CD14-positive monocyte (primary cell): Measurements from ENCODE around the gene REEP3. TPM values are rescaled to one million over a fixed set of nuclear protein-coding genes. Genes with fewer than 3 reads are reported as not detected.
A peak's percentile ranks its signal among the peaks of the same experiment; 100 is the strongest.

Source experiments
- DNase-seq, 3 donors: peaks; one replicate each; pipeline ENCODE4 v3.0.0-alpha.2; 2011 to 2022
- H2AFZ ChIP-seq: 2 replicates; pipeline ENCODE4 v1.6.0; 2012; ENCODE audit warnings: mild to moderate bottlenecking, low read depth, low read length, inconsistent platforms; ENCODE audit not compliant: insufficient read depth, poor library complexity, severe bottlenecking
- H3K27ac ChIP-seq, 2 donors: 1 replicate in 1 of 2; 2 replicates in 1 of 2; pipeline ENCODE4 v1.5.1; 2012 to 2013; ENCODE audit warnings: low read length in 2 of 2, control low read depth in 1 of 2, inconsistent platforms in 1 of 2, low read depth in 1 of 2, mild to moderate bottlenecking in 1 of 2
- H3K27me3 ChIP-seq, 2 donors: one replicate each; pipeline versions ENCODE4 v1.6.0 to v1.6.1; 2011 to 2013; ENCODE audit warnings: low read length in 2 of 2; ENCODE audit not compliant: control insufficient read depth in 2 of 2, insufficient read depth in 2 of 2
- H3K36me3 ChIP-seq, 2 donors: replicated peaks in 1 of 2; 1 replicate in 1 of 2; 2 replicates in 1 of 2; pipeline versions ENCODE4 v1.5.1 to v1.6.1; 2012 to 2013; ENCODE audit warnings: low read length in 2 of 2, control low read depth in 1 of 2, inconsistent platforms in 1 of 2, mild to moderate bottlenecking in 1 of 2; ENCODE audit not compliant: insufficient read depth in 2 of 2, control insufficient read depth in 1 of 2
- H3K4me1 ChIP-seq, 2 donors: 1 replicate in 1 of 2; 2 replicates in 1 of 2; pipeline versions ENCODE4 v1.5.1 to v1.6.1; 2012 to 2013; ENCODE audit warnings: low read length in 2 of 2, control low read depth in 1 of 2, inconsistent platforms in 1 of 2, mild to moderate bottlenecking in 1 of 2, moderate library complexity in 1 of 2; ENCODE audit not compliant: insufficient read depth in 2 of 2, control insufficient read depth in 1 of 2
- H3K4me2 ChIP-seq: replicated peaks from 2 replicates; pipeline ENCODE3; 2012; ENCODE audit warnings: low read length, moderate library complexity, mild to moderate bottlenecking; ENCODE audit not compliant: poor library complexity, severe bottlenecking; ENCODE audit errors: extremely low read depth
- H3K4me3 ChIP-seq, 3 experiments: fragments of 200-600 bp in 1 of 3; sonication (generic) in 1 of 3; replicated peaks in 1 of 3; 1 replicate in 2 of 3; 2 replicates in 1 of 3; pipeline ENCODE4 v1.5.1; 2011 to 2013; ENCODE audit warnings: low read length in 3 of 3, mild to moderate bottlenecking in 3 of 3, control low read depth in 2 of 3, low read depth in 2 of 3, inconsistent platforms in 1 of 3, moderate library complexity in 1 of 3
- H3K79me2 ChIP-seq: 2 replicates; pipeline ENCODE4 v1.6.0; 2012; ENCODE audit warnings: mild to moderate bottlenecking, control low read depth, inconsistent platforms, low read length, moderate library complexity; ENCODE audit not compliant: insufficient read depth
- H3K9ac ChIP-seq: 2 replicates; pipeline ENCODE4 v1.6.0; 2017; ENCODE audit warnings: low read length, mild to moderate bottlenecking; ENCODE audit not compliant: insufficient read depth, poor library complexity, severe bottlenecking
- H3K9me3 ChIP-seq, 2 donors: replicated peaks in 1 of 2; 1 replicate in 1 of 2; 2 replicates in 1 of 2; pipeline versions ENCODE4 v1.5.1 to v1.6.1; 2012 to 2013; ENCODE audit warnings: low read length in 2 of 2, control low read depth in 1 of 2; ENCODE audit not compliant: control insufficient read depth in 1 of 2, insufficient read depth in 1 of 2
- H4K20me1 ChIP-seq: 2 replicates; pipeline ENCODE4 v1.6.0; 2012; ENCODE audit warnings: mild to moderate bottlenecking, low read length, control low read depth, moderate library complexity; ENCODE audit not compliant: insufficient read depth
- H3K27ac Mint-ChIP-seq, 7 donors: one replicate each; pipeline ENCODE4 v1.8.0; 2020; ENCODE audit warnings: mild to moderate bottlenecking in 7 of 7, mixed read lengths in 7 of 7, moderate library complexity in 6 of 7, inconsistent platforms in 2 of 7
- H3K27me3 Mint-ChIP-seq, 3 donors: one replicate each; pipeline ENCODE4 v1.8.0; 2021 to 2022; ENCODE audit warnings: low read depth in 3 of 3, mild to moderate bottlenecking in 3 of 3, mixed read lengths in 3 of 3, moderate library complexity in 3 of 3, inconsistent platforms in 1 of 3
- H3K36me3 Mint-ChIP-seq, 2 donors: one replicate each; pipeline ENCODE4 v1.8.0; 2020; ENCODE audit warnings: mixed read lengths in 2 of 2, inconsistent platforms in 1 of 2, mild to moderate bottlenecking in 1 of 2
- H3K4me1 Mint-ChIP-seq: one replicate; pipeline ENCODE4 v1.8.0; 2020; ENCODE audit warnings: mild to moderate bottlenecking, mixed read lengths
- H3K4me3 Mint-ChIP-seq, 2 donors: one replicate each; pipeline ENCODE4 v1.8.0; 2020; ENCODE audit warnings: mild to moderate bottlenecking in 2 of 2, mixed read lengths in 2 of 2, moderate library complexity in 1 of 2
- H3K9me3 Mint-ChIP-seq, 7 donors: one replicate each; pipeline ENCODE4 v1.8.0; 2020 to 2022; ENCODE audit warnings: mixed read lengths in 7 of 7, mild to moderate bottlenecking in 6 of 7, moderate library complexity in 6 of 7, inconsistent platforms in 2 of 7
- WGBS: methylation state at CpG from one replicate; pipeline ENCODE4 v1.1.5; 2013; ENCODE audit warnings: missing lambda C conversion rate; ENCODE audit not compliant: insufficient coverage; 5-methylcytosine and 5-hydroxymethylcytosine counted together
- intact Hi-C, 2 donors: fragments of 100-400 bp; cut with micrococcal nuclease; formaldehyde crosslinking; loops; one replicate each; pipeline versions ENCODE4 v1.15.0 to v1.15.1; 2023
- polyA plus RNA-seq, 3 donors: library from polyadenylated mRNA; depleted of rRNA in 1 of 3; unstranded in 2 of 3; stranded (reverse) in 1 of 3; fragments of 300-500 nt in 2 of 3; fragments of >200 nt in 1 of 3; fragmentation: Illumina TruSeq in 2 of 3; gene quantifications; 1 replicate in 2 of 3; 2 replicates in 1 of 3; pipeline ENCODE4 v1.2.3, GENCODE V29; 2012 to 2021
- TF ChIP-seq, protein P1 (sequence below): fragments of 200-600 bp; IDR thresholded peaks from one replicate; pipeline ENCODE4 v1.8.0; 2022; ENCODE audit warnings: antibody characterized with exemption, mild to moderate bottlenecking

REEP3 gene
- polyA plus RNA-seq, 3 donors: 9.1 to 17.7 (median 17.7) TPM

DNA sequence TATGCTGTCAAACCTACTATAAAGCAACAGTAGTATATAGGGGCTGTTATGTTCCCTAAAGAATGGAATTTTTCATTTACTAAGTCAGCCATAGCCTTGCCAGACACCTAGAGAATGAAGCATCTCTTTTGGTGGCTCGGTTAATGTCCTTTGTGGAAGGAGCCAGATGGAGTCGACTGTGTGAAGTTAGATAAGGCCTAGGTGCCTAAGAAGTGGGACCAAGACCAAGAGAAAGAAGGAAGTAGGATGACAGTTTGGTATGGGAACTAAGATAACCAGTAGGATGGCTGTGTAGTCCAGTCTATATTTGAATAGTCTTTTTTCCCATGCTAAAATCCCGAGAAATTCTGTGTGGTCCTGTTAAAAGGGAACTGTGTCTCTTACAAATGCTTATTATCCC is 62.2 kb downstream of the REEP3 start:
- Histone ChIP-seq H3K4me2 (no peak overlapping the region), H3K4me3 (no peak overlapping the region), H2AFZ (no peak overlapping the region), H3K4me1 (no peaks in the 10 kb centered on the region), H3K9ac (no peak overlapping the region), H3K27ac (no peak overlapping the region), H3K9me3 (no peaks in the 10 kb centered on the region), H4K20me1 (peaks cover 11% of the 10 kb centered on the region), H3K36me3 (no peaks in the 10 kb centered on the region), H3K79me2 (peaks cover 5% of the 10 kb centered on the region), H3K27me3 (no peaks in the 10 kb centered on the region)
- WGBS: 33% methylated on average over 1 of the region's 3 CpGs
- intact Hi-C loops: no loop called here
- Mint-ChIP-seq H3K4me1 (no peaks in the 10 kb centered on the region), H3K27ac (peak overlapping the region in 2 of 7 donors; percentile 70 to 72), H3K4me3 (no peak overlapping the region), H3K9me3 (no peaks in the 10 kb centered on the region), H3K27me3 (no peaks in the 10 kb centered on the region), H3K36me3 (peaks cover 6 to 14% of the 10 kb centered on the region in 2 donors)
- TF ChIP-seq, protein P1, sequence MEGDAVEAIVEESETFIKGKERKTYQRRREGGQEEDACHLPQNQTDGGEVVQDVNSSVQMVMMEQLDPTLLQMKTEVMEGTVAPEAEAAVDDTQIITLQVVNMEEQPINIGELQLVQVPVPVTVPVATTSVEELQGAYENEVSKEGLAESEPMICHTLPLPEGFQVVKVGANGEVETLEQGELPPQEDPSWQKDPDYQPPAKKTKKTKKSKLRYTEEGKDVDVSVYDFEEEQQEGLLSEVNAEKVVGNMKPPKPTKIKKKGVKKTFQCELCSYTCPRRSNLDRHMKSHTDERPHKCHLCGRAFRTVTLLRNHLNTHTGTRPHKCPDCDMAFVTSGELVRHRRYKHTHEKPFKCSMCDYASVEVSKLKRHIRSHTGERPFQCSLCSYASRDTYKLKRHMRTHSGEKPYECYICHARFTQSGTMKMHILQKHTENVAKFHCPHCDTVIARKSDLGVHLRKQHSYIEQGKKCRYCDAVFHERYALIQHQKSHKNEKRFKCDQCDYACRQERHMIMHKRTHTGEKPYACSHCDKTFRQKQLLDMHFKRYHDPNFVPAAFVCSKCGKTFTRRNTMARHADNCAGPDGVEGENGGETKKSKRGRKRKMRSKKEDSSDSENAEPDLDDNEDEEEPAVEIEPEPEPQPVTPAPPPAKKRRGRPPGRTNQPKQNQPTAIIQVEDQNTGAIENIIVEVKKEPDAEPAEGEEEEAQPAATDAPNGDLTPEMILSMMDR: no peak
- no peak for DNase-seq

DNA sequence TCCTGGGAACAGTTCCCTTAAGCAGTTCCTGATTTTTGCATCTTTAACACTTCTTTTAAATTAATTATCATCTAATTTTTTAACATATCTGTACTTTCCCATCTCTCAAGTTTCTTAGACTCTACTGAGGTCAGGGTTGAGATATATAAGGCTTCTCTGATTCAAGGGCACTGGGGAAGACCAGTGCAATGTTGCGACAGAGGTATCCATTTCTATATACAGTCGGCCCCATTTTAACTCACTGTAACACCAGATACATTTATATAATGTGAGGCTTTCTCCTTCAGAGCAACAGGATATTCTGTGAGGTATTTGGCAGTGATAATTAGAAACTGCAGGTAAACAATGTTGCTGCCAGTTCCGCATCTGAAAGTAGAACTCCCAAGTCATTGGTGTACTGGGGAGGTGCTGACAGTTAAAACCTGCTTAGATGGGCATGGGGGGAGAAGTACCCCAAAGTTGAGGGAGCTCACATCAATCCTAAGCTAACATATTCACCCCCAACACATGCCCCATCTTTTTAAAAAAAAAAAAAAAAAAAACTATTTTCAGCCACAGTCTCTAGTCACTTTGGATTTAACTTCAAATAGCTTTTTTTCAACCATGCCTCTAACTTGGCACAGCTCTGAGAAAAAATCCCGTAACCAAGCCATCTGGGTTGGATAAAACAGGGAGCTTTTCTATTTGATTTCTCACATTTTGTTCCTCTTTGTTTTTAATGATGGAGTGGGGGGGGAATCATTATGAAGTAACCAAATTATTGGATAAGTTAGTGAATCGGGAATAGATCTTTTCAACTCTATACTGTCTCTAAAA is 62.9 kb downstream of the REEP3 start:
- Histone ChIP-seq H3K4me2 (no peak overlapping the region), H4K20me1 (peaks cover 11% of the 10 kb centered on the region), H3K36me3 (no peaks in the 10 kb centered on the region), H3K27ac (no peak overlapping the region), H2AFZ (no peak overlapping the region), H3K9me3 (no peaks in the 10 kb centered on the region), H3K27me3 (no peaks in the 10 kb centered on the region), H3K9ac (no peak overlapping the region), H3K79me2 (peaks cover 5% of the 10 kb centered on the region), H3K4me1 (no peaks in the 10 kb centered on the region), H3K4me3 (no peak overlapping the region)
- WGBS: no CpG with 5 or more reads among the region's 5 CpGs
- TF ChIP-seq, protein P1: no peak
- peaks cover 4 to 13% of the 10 kb centered on the region in 2 donors for H3K36me3 Mint-ChIP-seq
- intact Hi-C loops: no loop called here
- H3K4me3 Mint-ChIP-seq: no peak overlapping the region
- H3K9me3 Mint-ChIP-seq: no peaks in the 10 kb centered on the region
- no peak overlapping the region for H3K27ac Mint-ChIP-seq
- H3K4me1 Mint-ChIP-seq: no peaks in the 10 kb centered on the region
- H3K27me3 Mint-ChIP-seq: no peaks in the 10 kb centered on the region
- DNase-seq: no peak
